Measurements from ENCODE around the gene FLACC1.
A peak's percentile ranks its signal among the peaks of the same experiment; 100 is the strongest.
"Not testable (repeated sequence)": the region's sequence is repeated elsewhere in the genome, so short reads cannot be mapped to it uniquely, and the experiment has no call there.

Gene FLACC1

GRCh38 chr2:201357221-201357620 lies at the start of gene FLACC1:
TSS of gene FLACC1 (minus strand) at chr2:201357345. CDS start at chr2:201351404, 5,941 bp downstream.
- no peak for DNase-seq (ENCODE audit: low read depth)

- no peak for DNase-seq (ENCODE audit: low read depth)
These were observed 49.0 kb upstream of the FLACC1 start for GRCh38 chr2:201406077-201406662.

GRCh38 chr2:201404699-201405280 lies 47.6 kb upstream of the FLACC1 start:
- no peak for DNase-seq (ENCODE audit: low read depth)

GRCh38 chr2:201403880-201404279 lies 46.7 kb upstream of the FLACC1 start:
- no peak for DNase-seq (ENCODE audit: low read depth)

- DNase-seq (ENCODE audit: low read depth) = no peak
These were observed 45.8 kb upstream of the FLACC1 start for GRCh38 chr2:201402651-201403562.

GRCh38 chr2:201401815-201402214 lies 44.7 kb upstream of the FLACC1 start:
- no peak for DNase-seq (ENCODE audit: low read depth)

GRCh38 chr2:201396595-201396994 lies 39.5 kb upstream of the FLACC1 start:
- DNase-seq (ENCODE audit: low read depth) = no peak

- DNase-seq (ENCODE audit: low read depth) = no peak
These were observed 26.0 kb upstream of the FLACC1 start for GRCh38 chr2:201383136-201383535.

- DNase-seq (ENCODE audit: low read depth) = no peak
These were observed 21.6 kb upstream of the FLACC1 start for GRCh38 chr2:201378496-201379397.

- DNase-seq (ENCODE audit: low read depth) = no peak
These were observed 20.1 kb upstream of the FLACC1 start for GRCh38 chr2:201377218-201377617.

- no peak for DNase-seq (ENCODE audit: low read depth)
These were observed 12.6 kb upstream of the FLACC1 start for GRCh38 chr2:201369775-201370174.

GRCh38 chr2:201369318-201369717 lies 12.2 kb upstream of the FLACC1 start:
- DNase-seq (ENCODE audit: low read depth) = not testable (repeated sequence)

GRCh38 chr2:201366146-201366545 lies 9.0 kb upstream of the FLACC1 start:
- DNase-seq (ENCODE audit: low read depth) = no peak

- peak; percentile 41 for DNase-seq (ENCODE audit: low read depth)
These were observed 6.9 kb upstream of the FLACC1 start for GRCh38 chr2:201363857-201364560.

GRCh38 chr2:201362396-201362795 lies 5.3 kb upstream of the FLACC1 start:
- DNase-seq (ENCODE audit: low read depth) = no peak

- DNase-seq (ENCODE audit: low read depth) = no peak
These were observed 4.1 kb upstream of the FLACC1 start for GRCh38 chr2:201361078-201361733.

GRCh38 chr2:201360256-201360655 lies 3.1 kb upstream of the FLACC1 start:
- DNase-seq (ENCODE audit: low read depth) = no peak

- no peak for DNase-seq (ENCODE audit: low read depth)
These were observed 1.5 kb upstream of the FLACC1 start for GRCh38 chr2:201358684-201359083.

GRCh38 chr2:201353116-201353515 lies 4.0 kb downstream of the FLACC1 start:
- no peak for DNase-seq (ENCODE audit: low read depth)

GRCh38 chr2:201350879-201351278 lies 6.3 kb downstream of the FLACC1 start:
- no peak for DNase-seq (ENCODE audit: low read depth)

- DNase-seq (ENCODE audit: low read depth) = no peak
These were observed 7.5 kb downstream of the FLACC1 start for GRCh38 chr2:201349601-201350000.

Data from CMK (cell line).